Nucleus accumbens (tissue), 56 donors: ENCODE measurements around the gene SLC40A1.

ENCODE experiments used
- DNase-seq, 56 donors: peaks; one replicate each; lab custom pipeline; 2025; lab: John Stamatoyannopoulos, UW

Gene SLC40A1

DNA sequence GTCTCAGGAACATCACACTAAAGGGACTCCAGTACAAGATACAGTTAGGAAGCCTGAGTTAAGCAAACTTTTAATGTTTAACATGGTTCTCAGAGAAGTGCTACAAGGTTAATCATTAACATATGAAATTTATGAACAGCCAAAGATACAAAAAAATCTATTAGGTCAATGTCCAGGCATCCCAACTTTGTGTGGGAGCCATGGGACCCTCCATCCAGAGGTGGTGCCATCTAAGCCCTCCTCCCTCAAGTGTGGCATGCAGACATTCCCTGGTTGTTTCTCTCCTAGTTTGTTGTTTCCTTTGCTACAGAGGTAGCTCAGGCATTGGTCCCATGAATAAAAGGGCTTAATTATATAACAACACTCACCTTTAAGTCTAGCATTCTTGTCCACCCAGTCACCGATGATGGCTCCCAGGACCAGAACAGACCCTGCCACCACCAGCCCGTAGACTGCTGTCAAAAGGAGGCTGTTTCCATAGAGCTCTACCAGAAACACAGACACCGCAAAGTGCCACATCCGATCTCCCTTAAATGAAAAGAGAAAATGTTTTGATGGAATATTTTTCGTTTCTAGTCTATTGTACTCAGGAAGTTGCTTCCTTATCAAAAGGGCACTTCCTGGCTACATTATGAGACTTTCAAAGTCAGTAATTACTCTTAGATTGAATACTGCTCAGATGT is 5.7 kb downstream of the SLC40A1 start:
- no peak for DNase-seq

DNA sequence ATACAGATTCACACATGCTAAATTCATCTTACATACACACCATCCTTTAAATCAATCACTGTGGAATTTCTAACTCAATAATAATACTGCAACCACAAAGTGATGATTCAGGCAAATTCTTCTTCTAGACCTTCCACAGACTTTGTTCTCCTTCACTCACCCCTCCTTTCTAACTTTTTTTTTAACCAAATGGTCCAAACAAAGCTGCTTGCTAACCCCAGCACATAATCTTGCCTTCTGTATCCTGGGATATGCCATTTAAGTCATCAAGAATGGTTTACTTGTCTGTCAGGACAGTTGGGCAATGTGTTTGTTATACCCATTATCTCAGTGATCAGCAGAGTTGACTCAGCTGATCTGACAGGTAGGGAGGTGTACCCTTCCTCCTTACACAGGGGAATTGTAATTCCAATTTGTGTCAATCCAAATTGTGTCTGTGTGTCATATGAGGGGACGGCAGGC is 10.0 kb downstream of the SLC40A1 start:
- DNase-seq: no peak

DNA sequence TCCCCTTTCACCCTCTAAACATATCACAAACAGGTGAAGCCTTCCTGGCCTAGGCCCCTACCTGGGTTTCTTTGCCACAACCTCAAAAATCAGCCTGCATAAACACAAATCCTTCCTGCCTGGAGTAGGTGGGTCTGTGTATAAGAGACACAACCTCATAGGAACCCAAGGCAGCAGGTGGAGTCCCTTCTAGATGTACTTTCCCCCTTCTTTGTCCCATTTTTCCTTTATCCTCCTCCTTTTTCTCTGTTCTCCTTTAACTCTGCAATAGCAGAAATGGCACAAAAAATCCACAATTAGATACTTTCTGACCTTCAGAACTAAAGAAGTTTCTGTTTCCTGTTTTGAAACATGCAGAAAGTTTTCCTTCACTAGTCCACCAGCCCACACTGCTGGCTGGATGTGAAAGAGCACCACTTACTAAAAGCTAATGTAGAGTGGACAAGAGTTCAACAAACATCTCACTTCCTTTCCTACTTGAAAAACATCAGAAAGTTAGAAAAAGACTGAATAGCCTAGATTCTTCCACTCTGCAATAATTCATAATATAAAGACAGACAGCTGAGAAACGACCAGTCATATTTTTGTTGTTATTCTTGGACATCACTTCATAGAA is 11.2 kb downstream of the SLC40A1 start:
- no peak for DNase-seq

GRCh38 chr2:189566046-189566445 is 14.5 kb downstream of the SLC40A1 start:
- DNase-seq: no peak

- DNase-seq: no peak
These were observed 19.1 kb downstream of the SLC40A1 start for GRCh38 chr2:189561371-189562038.

- DNase-seq: no peak
These were observed 20.4 kb downstream of the SLC40A1 start for GRCh38 chr2:189560273-189560586.

DNA sequence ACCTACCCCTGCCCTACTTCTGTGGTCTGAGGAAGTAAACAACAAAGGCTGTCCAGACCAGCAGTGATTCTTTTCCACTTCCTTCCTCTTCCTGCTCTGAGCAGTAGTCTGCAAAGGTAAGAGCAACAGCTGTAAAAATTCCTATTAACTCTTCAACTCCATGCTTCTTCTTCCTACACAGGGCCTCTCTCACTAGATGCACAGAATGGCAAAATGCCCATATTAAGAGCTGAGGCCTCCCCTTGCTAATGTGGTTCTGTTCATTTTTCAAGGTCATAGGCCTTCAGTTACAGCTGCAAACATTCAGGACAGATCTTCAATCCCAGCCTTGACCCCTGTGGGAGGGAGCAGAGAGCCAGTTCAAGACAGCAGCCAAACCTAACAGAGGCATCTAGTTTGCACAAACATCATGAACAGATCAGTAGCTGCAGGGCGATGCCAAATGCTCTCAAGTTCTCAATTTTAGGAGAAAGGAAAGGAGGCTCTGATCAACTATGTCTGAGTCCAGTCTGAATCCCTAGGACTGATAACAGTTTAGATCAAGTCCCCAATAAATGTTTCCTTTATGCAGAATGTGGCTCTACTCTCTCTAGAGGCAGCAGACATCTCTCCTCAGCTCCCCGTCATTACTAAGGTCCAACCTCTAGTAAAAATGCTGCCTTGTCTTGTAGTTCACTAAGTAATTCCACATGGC is 20.9 kb downstream of the SLC40A1 start:
- DNase-seq: no peak

DNA sequence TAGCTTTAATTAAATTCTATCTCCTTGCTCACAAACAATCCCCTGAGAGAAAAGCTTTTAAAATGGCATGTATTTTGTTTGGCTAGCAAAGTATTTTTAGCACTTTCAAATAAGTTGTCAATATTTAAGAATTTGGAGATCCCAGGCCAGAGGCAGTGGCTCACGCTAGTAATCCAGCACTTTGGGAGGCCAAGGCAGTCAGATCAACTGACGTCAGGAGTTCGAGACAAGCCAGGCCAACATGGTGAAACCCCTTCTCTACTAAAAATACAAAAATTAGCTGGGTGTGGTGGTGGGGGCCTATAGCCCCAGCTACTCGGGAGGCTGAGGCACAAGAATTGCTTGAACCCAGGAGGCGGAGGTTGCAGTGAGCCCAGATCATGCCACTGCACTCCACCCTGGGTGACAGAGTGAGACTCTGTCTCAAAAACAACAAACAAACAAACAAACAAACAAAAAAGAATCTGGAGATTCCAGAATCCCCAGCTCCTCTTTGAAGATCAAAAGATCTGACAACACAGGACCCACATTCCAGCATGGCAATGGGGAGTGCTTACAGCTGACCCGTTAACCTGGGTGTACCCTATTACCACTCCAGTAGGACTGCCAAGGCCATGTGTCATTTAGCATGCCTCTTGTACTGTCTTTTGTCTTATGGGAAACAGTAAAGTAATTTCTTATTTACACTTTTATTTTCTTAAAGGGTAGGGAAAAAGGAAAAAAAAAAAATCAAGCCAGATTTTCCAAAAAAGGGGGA is 21.9 kb downstream of the SLC40A1 start:
- DNase-seq: no peak

- no peak for DNase-seq
These were observed 23.2 kb downstream of the SLC40A1 start for GRCh38 chr2:189557373-189557772.

DNA sequence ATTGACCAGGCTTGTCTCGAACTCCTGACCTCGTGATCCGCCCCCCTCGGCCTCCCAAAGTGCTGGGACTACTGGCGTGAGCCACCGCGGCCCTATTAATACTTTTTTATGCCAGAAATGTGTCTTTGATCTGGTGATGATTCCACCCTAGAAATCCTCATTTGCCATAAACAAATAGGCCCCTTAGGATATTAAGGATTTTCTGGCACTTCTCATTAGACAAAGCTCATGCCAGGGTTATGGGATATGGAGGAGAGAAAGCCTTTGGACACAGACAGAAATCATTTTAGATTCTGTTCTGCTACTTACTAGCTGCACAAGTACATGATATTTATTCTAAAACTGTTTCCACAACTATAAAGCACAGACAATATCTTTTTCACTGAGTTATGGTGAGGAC is 24.1 kb downstream of the SLC40A1 start:
- DNase-seq: no peak

DNA sequence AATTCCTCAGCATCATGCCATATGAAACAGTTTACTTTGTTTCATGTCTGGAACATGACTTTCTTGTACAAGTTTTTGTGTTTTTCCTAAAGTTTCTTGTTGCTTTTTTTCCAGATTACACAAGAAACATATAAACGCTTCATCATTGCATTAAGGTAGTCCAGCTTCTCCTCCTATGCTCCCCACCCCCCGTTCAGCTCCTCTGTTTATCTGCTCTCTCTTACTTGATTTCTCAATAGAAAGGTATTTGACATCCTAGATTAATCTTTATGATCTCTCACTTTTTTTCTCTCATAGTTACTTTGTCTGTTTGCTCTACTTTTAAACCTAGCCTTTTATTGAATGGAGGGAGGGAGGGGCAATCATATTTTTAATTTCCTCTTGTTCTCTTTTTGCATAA is 25.4 kb downstream of the SLC40A1 start:
- DNase-seq: no peak

- no peak for DNase-seq
These were observed 27.0 kb downstream of the SLC40A1 start for GRCh38 chr2:189553504-189554088.

DNA sequence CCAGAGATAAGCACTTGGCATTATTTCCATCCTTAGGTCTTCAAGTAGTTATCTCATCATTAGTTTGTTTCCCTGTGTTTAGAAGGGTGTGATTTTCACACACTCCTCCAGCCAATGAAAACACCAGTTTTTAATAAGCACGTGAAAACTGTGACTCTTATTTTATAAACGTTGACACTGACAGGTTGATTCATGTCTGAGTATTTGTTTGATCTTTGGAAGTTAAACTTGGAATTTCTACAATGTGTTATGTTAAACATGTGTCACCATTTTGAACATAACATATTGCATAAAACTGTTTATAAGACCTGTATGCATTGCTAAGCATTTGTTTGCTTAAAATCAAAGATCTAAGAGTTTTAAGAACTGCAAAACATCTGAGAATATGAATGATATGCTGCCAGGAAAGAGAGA is 27.6 kb downstream of the SLC40A1 start:
- no peak for DNase-seq

DNA sequence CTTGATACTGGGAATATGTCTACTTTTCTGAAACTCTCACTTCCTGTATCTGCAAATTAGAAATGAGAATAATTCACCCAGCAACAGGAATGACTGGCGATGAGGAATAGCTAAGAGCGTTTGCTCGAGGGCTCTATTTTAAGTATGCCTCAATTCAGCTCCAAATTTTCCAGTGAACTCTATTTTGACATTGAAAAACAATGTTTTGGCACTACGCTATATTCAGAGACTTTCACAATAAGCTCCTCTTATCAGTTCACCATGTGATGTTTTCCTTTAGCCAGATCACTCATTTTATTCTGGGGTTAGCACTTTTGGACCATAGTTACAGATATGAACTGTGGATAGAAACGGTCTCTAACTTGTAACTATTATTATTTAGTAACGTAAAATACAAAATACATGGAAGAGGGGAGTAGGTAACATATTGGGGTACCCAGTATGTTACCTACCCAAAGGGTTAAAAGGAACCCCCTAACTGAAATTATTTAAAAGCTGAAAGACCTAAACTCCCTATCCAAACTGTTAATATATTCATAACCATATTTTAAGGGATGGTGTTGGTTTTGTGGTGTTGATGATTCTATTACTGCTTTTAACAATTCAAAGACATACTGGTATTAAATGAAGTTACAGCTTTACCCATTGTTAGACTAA is 28.1 kb downstream of the SLC40A1 start:
- DNase-seq: no peak

- DNase-seq: no peak
These were observed 28.8 kb downstream of the SLC40A1 start for GRCh38 chr2:189551808-189552207.

GRCh38 chr2:189549449-189549832 is 31.1 kb downstream of the SLC40A1 start:
- no peak for DNase-seq

GRCh38 chr2:189548666-189549448 is 31.7 kb downstream of the SLC40A1 start:
- DNase-seq: no peak

GRCh38 chr2:189545418-189545817 is 35.2 kb downstream of the SLC40A1 start:
- no peak for DNase-seq
